K562 (cell line): ENCODE data around the gene LUC7L. TPM values are rescaled to one million over a fixed set of nuclear protein-coding genes. Genes with fewer than 3 reads are reported as not detected.

Experiments
- ATAC-seq: fragments of 200-7000 bp; cut with Tn5 transposase; 3 replicates; pipeline ENCODE4 v1.9.1; 2020; ENCODE audit warnings: moderate library complexity
- BruUV-seq: library from RNA; stranded (reverse); fragments of 400-500 nt; replicated peaks from 2 replicates; lab custom pipeline; 2021; lab: Mats Ljungman, UMichigan
- CTCF ChIA-PET: fragments of 300-600 bp; formaldehyde crosslinking; extraction: SDS; loops from one replicate; lab custom pipeline; 2021; ENCODE audit warnings: low intra/inter-chr PET ratio; lab: Yijun Ruan, JAX
- POLR2A ChIA-PET: fragments of 300-600, 350-650 bp; sonication (Branson Sonifier 250); formaldehyde crosslinking; extraction: SDS; loops from one replicate; lab custom pipeline; 2021; ENCODE audit warnings: antibody characterized with exemption, inconsistent platforms; lab: Yijun Ruan, JAX
- DNase-seq, 4 experiments: peaks; one replicate each; pipeline versions ENCODE4 v3.0.0 to v3.0.0-alpha.2; 2011 to 2018; ENCODE audit warnings: low spot score in 3 of 4, mixed read lengths in 3 of 4; ENCODE audit errors: extremely low read depth in 1 of 4
- FAIRE-seq: peaks from 2 replicates; lab custom pipeline; 2011; peaks lifted over from hg19 to GRCh38; lab: Jason Lieb, UNC
- H2AFZ ChIP-seq: 2 replicates; pipeline ENCODE4 v1.6.0; 2011; ENCODE audit warnings: low read depth, low read length, control low read depth, inconsistent platforms
- H3K27ac ChIP-seq: fragments of 200-600 bp; 3 replicates; pipeline ENCODE4 v1.8.0; 2011; ENCODE audit warnings: low read depth, mild to moderate bottlenecking, control low read depth, inconsistent platforms, low read length, moderate library complexity, mixed read lengths; ENCODE audit errors: extremely low read depth
- H3K27me3 ChIP-seq, 2 experiments: fragments of 300-600 bp in 1 of 2; 2 replicates in 1 of 2; 3 replicates in 1 of 2; pipeline versions ENCODE4 v1.6.0 to v1.8.0; 2011; ENCODE audit warnings: inconsistent platforms in 2 of 2, low read length in 2 of 2, mild to moderate bottlenecking in 1 of 2, mixed read lengths in 1 of 2, moderate library complexity in 1 of 2; ENCODE audit not compliant: control insufficient read depth in 2 of 2, insufficient read depth in 2 of 2
- H3K36me3 ChIP-seq: fragments of 300-600 bp; 3 replicates; pipeline ENCODE4 v1.8.0; 2011; ENCODE audit warnings: mild to moderate bottlenecking, low read length, inconsistent platforms; ENCODE audit not compliant: control insufficient read depth, insufficient read depth
- H3K4me1 ChIP-seq, 2 experiments: fragments of 200-600 bp in 1 of 2; replicated peaks in 1 of 2; 2 replicates in 1 of 2; 3 replicates in 1 of 2; pipeline versions ENCODE4 v1.5.1 to v1.8.0; 2011; ENCODE audit warnings: inconsistent platforms in 2 of 2, low read length in 2 of 2, mild to moderate bottlenecking in 1 of 2, mixed read lengths in 1 of 2, moderate library complexity in 1 of 2; ENCODE audit not compliant: control insufficient read depth in 2 of 2, insufficient read depth in 2 of 2
- H3K4me2 ChIP-seq: 2 replicates; pipeline ENCODE4 v1.6.1; 2011; ENCODE audit warnings: low read length, control low read depth, inconsistent platforms, mixed read lengths; ENCODE audit not compliant: insufficient read depth
- H3K4me3 ChIP-seq: fragments of 200-600 bp; sonication (generic), shearing (Covaris generic); 2 replicates; pipeline ENCODE4 v1.5.1; 2016; ENCODE audit warnings: control low read depth, inconsistent platforms
- H3K79me2 ChIP-seq: fragments of 200-600 bp; 3 replicates; pipeline ENCODE4 v1.8.0; 2011; ENCODE audit warnings: low read length, inconsistent platforms; ENCODE audit not compliant: control insufficient read depth, insufficient read depth
- H3K9ac ChIP-seq, 2 experiments: 2 replicates each; pipeline versions ENCODE4 v1.6.0 to v1.6.1; 2011; ENCODE audit warnings: low read depth in 2 of 2, low read length in 2 of 2, control low read depth in 1 of 2, inconsistent platforms in 1 of 2, mild to moderate bottlenecking in 1 of 2, mixed read lengths in 1 of 2; ENCODE audit not compliant: insufficient read depth in 1 of 2
- H3K9me1 ChIP-seq: one replicate; pipeline ENCODE4 v1.6.0; 2011; ENCODE audit warnings: inconsistent platforms, mild to moderate bottlenecking, low read length, moderate library complexity; ENCODE audit not compliant: control insufficient read depth, insufficient read depth
- H3K9me3 ChIP-seq: replicated peaks from 2 replicates; pipeline ENCODE4 v1.5.1; 2011; ENCODE audit warnings: low read depth, low read length, inconsistent platforms; ENCODE audit not compliant: control insufficient read depth, insufficient read depth
- H4K20me1 ChIP-seq: replicated peaks from 2 replicates; pipeline ENCODE4 v1.6.1; 2011; ENCODE audit warnings: low read length, inconsistent platforms, mixed read lengths; ENCODE audit not compliant: control insufficient read depth, insufficient read depth
- ELF1 ChIP-seq: fragments of 200-800 bp; sonication (Bioruptor generic); IDR thresholded peaks from 2 replicates; pipeline ENCODE4 v1.6.1; 2016; ENCODE audit warnings: missing genetic modification characterization, missing compliant biosample characterization
- GTF2A2 ChIP-seq: IDR thresholded peaks from 2 replicates; pipeline ENCODE4 v1.6.1; 2016; ENCODE audit warnings: mild to moderate bottlenecking, missing genetic modification characterization, missing compliant biosample characterization
- HOXB6 ChIP-seq: fragments of 250-450 bp; sonication (Bioruptor Pico); IDR thresholded peaks from 2 replicates; pipeline ENCODE4 v1.5.1; 2022; ENCODE audit warnings: mild to moderate bottlenecking, borderline replicate concordance
- POLR2G ChIP-seq: fragments of 200-400 bp; formaldehyde crosslinking; IDR thresholded peaks from 2 replicates; pipeline ENCODE4 v1.6.1; 2017; ENCODE audit warnings: low read depth, mild to moderate bottlenecking, antibody characterized with exemption, low read length, moderate library complexity
- SOX6 ChIP-seq: fragments of 450-650 bp; IDR thresholded peaks from 2 replicates; pipeline ENCODE4 v1.6.1; 2014; ENCODE audit warnings: mild to moderate bottlenecking
- TCF7L2 ChIP-seq: fragments of 150-350 bp; IDR thresholded peaks from 2 replicates; pipeline ENCODE4 v1.6.1; 2016; ENCODE audit warnings: low read depth, mild to moderate bottlenecking, low read length, moderate library complexity
- ZBTB17 ChIP-seq: fragments of 450-650 bp; formaldehyde crosslinking; IDR thresholded peaks from 2 replicates; pipeline ENCODE4 v1.4.0; 2020; ENCODE audit warnings: mild to moderate bottlenecking
- ZFP1 ChIP-seq: fragments of 450-650 bp; formaldehyde crosslinking; IDR thresholded peaks from 2 replicates; pipeline ENCODE4 v1.4.0; 2020; ENCODE audit warnings: mild to moderate bottlenecking, mixed read lengths
- WGBS: fragments of 100-300 bp; shearing (Covaris generic); methylation state at CpG from one replicate; pipeline ENCODE4 v1.1.6; 2016; ENCODE audit warnings: low coverage, mixed read lengths; ENCODE audit not compliant: insufficient coverage; ENCODE audit errors: missing lambda C conversion rate; 5-methylcytosine and 5-hydroxymethylcytosine counted together
- in situ Hi-C: fragments of 300-500 bp; cut with MboI; formaldehyde crosslinking; loops from 4 replicates; pipeline ENCODE4 v1.15.0; 2018; ENCODE audit warnings: inconsistent platforms, mixed read lengths
- intact Hi-C: fragments of 100-400 bp; cut with micrococcal nuclease; formaldehyde crosslinking; loops from 2 replicates; pipeline ENCODE4 v1.14.2; 2022
- polyA plus RNA-seq, 8 experiments: library from polyadenylated mRNA; depleted of rRNA in 4 of 8; stranded (reverse) in 5 of 8; unstranded in 3 of 8; fragments of >200 nt; fragmentation: Nextera tagmentation in 2 of 8; fragmentation: Illumina TruSeq in 1 of 8; extraction: Ambion mirVana in 2 of 8; extraction: Trizol in 1 of 8; gene quantifications; 2 replicates each; pipeline versions ENCODE4 v1.2.1 to v1.2.3, GENCODE V29; 2011 to 2014; ENCODE audit warnings: inconsistent platforms in 1 of 8, missing spikeins in 1 of 8
- total RNA-seq, 7 experiments: library from RNA; depleted of rRNA in 6 of 7; stranded (reverse); fragments of >200 nt in 6 of 7; fragmentation: Illumina TruSeq in 2 of 7; extraction: Trizol in 2 of 7; gene quantifications; 2 replicates each; pipeline versions ENCODE4 v1.2.1 to v1.2.3, GENCODE V29; 2011 to 2021; ENCODE audit warnings: low replicate concordance in 1 of 7

The LUC7L gene
- total and polyA plus RNA-seq, 9 of the 15 experiments (the other 6 are each of a cell fraction or from before 2014, with no cell fraction given): 1.7 to 93.3 (median 59.5) TPM

DNA sequence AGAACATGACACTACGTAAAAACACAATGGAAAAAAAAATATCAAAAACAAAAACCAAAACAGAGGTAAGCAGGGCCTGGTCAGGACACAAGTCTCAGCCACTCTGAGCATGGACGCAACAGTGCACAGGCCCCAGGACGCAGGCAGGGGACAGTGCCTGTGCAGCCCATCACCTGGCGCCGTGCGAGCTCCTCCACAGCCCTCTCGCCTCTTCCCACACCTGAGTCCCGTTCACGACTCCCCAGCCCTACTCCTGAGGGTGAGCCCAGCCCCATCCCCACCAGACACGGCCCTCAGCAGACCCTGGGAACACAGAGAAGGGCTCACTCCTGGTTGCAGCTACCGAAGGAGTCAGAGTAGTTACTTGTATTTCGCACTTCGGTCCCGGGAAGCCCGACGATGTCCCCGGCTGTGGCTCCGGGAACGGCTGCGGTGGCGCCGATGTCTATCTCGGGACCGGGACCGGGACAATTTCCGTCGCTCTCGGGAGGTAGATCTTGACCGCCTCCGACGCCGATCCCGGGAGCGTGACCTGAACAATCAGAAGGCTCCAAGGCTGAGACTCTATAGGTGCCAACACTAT lies 39.6 kb downstream of the LUC7L start:
- peaks cover 2% of the 10 kb centered on the region; the same call in 1 of the 2 replicates for H3K9me3 ChIP-seq
- H3K79me2 ChIP-seq: no peaks in the 10 kb centered on the region; the same call in 2 of the 3 replicates
- 98% methylated on average over 32 of the region's 34 CpGs for WGBS
- H3K4me2 ChIP-seq: no peak overlapping the region
- ChIA-PET POLR2A (no interaction called here), CTCF (no interaction called here)
- TF ChIP-seq ZBTB17 (CRISPR knock-in tag): no peak
- no peak for TF ChIP-seq HOXB6 (CRISPR knock-in tag)
- TF ChIP-seq ZFP1 (CRISPR knock-in tag): no peak
- no peak for TF ChIP-seq ELF1 (tag)
- TF ChIP-seq TCF7L2: no peak
- peak; percentile 57; the same call in 1 of the 2 replicates for TF ChIP-seq POLR2G
- no peak for TF ChIP-seq SOX6
- TF ChIP-seq GTF2A2 (tag): no peak
- in situ Hi-C loops: no loop called here
- H3K9me1 ChIP-seq: no peaks in the 10 kb centered on the region
- no peak overlapping the region for H3K4me3 ChIP-seq
- BruUV-seq: no TSS peak
- no peak overlapping the region for H3K27ac ChIP-seq
- H3K4me1 ChIP-seq: peaks cover 0 to 13% of the 10 kb centered on the region in 2 experiments; a peak in 2 of 5 replicates
- no peak overlapping the region for H2AFZ ChIP-seq
- ATAC-seq (no peak), DNase-seq (no peak), FAIRE-seq (no peak)
- peaks cover 80% of the 10 kb centered on the region for H3K36me3 ChIP-seq
- H3K27me3 ChIP-seq: no peaks in the 10 kb centered on the region
- intact Hi-C loops: no loop called here
- H3K9ac ChIP-seq: peak overlapping the region in 1 of 2 experiments; percentile 13; a peak in 1 of 4 replicates
- H4K20me1 ChIP-seq: no peaks in the 10 kb centered on the region
